ENCODE data around the gene LY6G5C.

The LY6G5C gene

DNA sequence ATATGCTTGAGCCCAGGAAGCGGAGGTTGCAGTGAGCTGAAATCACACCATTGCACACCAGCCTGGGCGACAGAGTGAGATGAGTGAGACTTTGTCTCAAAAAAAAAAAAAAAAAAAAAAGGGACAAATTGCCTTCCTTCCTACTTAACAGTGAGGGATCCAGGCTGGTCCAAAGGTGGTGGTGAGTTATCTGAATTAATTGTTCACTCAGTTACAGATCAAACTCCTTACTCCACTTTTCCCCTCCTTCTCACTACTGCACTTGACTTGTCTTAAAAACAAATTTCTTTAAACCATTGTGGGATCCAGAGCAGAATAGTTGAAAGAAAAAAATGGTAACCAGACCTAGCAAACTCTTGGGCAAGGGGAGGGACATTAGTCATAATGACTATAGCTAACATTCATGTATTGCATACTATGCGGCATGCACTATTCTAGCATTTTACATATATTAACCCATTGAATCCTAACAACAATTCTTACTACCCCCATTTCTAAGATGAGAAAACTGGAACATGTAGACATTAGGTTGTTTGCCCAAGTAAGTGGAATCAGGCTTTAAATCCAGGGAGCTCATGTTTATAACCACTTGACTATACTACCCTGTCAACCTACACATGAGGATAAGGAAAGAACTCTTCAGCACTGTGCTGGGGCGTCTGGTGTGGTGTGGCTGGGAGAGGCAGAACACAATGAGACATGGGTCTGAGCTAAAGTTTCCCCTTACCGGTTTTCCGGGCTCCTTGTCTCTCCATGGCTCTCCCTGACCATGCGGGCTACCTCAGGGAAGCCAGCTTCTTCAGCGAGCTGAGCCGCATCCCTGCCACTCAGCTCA lies 17.5 kb downstream of the LY6G5C start:
- DNase-seq (ENCODE audit: low read depth in 2 of 2), result no peak

GRCh38 chr6:31662124-31662723 lies 18.6 kb downstream of the LY6G5C start:
- no peak for DNase-seq (ENCODE audit: low read depth in 2 of 2)

DNA sequence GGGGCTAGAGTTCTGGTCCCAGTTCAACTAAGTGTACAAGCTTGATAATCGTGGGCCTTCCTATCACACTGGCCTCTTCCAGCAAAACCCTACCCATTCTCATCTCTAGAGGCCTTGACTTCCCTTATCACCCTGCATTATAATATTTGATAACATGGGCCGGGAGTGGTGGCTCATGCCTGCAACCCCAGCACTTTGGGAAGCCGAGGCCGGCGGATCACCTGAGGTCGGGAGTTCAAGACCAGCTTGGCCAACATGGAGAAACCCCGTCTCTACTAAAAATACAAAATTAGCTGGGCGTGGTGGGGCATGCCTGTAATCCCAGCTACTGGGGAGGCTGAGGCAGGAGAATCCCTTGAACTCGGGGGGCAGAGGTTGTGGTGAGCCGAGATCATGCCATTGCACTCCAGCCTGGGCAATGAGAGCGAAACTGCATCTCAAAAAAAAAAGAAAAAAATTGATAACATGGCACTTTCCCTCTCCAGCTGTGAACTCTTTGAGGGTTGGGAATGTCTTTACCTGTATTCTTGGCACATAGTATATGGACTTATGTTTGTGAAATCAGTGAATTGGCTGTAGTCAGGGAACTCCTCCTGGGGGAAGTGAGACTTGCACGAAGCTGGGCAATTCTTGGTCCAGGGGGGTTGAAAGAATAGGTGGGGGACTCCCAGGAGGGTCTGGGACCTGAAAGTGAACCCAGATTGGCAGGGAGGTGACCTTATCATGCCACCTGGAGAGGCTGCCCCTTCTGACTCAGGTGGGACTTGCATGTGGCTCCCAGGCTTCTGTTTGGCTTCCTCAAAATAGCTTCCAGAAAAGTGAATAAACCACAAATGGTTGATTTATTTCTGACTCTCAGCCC lies 19.4 kb downstream of the LY6G5C start:
- DNase-seq (ENCODE audit: low read depth in 2 of 2), result no peak

DNA sequence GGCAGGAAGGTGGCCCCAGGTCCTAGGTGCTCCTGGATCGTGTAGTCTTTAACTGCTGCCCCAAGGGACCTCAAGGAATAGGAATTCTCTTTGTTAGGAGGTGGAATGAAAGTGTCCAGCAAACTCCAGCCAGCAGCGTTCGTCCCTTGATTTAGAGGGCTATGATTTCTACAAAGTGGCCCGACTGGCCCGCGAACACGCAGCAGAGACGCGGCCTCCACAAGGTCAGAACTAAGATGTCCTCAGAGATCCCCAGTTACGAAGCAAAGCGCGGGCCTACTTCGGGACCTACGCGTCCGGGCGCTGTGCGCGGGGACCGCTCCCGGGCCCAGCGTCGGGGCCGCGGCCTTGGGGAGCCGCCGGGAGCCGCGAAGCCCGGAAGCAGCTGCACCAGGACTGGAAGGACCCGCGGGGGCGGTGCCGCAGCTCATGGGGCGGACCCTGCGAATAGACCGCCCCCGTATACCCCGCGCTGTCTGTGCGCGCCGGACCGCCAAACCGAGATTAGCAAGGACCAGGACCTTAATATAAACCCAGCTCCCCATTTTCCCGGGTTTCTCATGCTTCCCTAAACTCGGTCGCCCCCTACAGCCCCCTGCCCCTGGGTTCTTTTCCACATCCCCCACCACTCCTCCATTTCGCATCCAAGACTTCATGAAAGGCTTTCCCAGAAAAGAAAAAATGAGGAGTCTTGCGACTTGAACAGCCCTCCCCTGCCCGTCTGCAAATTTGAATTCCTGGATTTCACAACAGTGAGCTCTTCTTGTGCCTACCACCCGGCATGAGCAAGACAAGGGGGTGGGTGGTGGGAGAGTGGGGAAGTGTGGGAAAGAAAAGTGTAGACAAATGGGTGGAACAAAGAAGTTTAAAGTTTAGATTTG lies 20.2 kb downstream of the LY6G5C start, which contains the start of gene C6orf47:
Gene C6orf47 (minus strand): TSS at position 398 of the 881 bp plus-strand sequence. CDS start 831 bp downstream, outside the sequence.
- peak; percentile 56 for DNase-seq (ENCODE audit: low read depth in 2 of 2)

GRCh38 chr6:31659649-31660380 lies 21.1 kb downstream of the LY6G5C start:
- no peak for DNase-seq (ENCODE audit: low read depth in 2 of 2)

DNA sequence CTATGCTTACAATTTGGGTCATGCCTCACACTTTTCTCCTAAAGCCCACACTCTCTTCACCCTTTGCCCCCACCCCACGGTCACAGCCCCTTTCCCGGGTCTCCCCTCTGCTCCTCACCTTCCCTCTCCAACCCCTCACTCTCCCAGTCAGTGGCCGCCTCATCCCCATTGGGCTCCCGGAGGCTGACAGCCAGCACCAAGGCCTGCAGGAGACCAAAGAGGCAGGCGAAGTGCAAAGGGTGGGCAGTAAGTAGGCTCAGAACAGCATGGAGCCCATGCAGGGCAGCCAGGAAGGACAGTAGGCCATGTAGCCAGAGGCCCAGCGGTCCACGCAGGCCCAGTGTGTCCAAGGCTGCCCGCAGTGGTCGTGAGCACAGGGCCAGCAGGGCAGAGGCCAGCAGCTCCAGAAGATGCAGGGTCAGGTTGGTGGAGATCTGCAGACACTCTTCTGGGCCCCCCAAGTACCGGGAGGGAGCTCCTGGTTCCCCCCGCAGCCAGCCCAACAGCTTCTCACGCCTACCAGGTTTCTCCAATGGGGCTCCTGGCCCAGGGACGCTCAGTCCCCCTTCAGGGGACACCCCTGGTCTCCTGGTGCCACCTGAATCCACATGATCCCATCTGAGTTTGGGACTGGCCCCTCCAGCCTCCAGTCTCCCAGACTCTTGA lies 21.8 kb downstream of the LY6G5C start:
- DNase-seq (ENCODE audit: low read depth in 2 of 2), result no peak

- DNase-seq (ENCODE audit: low read depth in 2 of 2), result no peak
These were observed 22.6 kb downstream of the LY6G5C start for GRCh38 chr6:31658158-31658688.

GRCh38 chr6:31657406-31658157 lies 23.3 kb downstream of the LY6G5C start:
- no peak for DNase-seq (ENCODE audit: low read depth in 2 of 2)

GRCh38 chr6:31655349-31656237 lies 25.3 kb downstream of the LY6G5C start, which contains the start of gene APOM:
Gene APOM, plus strand, starts transcription at chr6:31655894. Its CDS starts 73 bp downstream, at chr6:31655967.
- no peak for DNase-seq (ENCODE audit: low read depth in 2 of 2)

- DNase-seq (ENCODE audit: low read depth in 2 of 2), result no peak
These were observed 26.1 kb downstream of the LY6G5C start for GRCh38 chr6:31654574-31655348.

- peak; percentile 80 to 86 for DNase-seq (ENCODE audit: low read depth in 2 of 2)
These were observed 27.7 kb downstream of the LY6G5C start for GRCh38 chr6:31652925-31653724.

- no peak for DNase-seq (ENCODE audit: low read depth in 2 of 2)
These were observed 29.2 kb downstream of the LY6G5C start for GRCh38 chr6:31651602-31652191.

DNA sequence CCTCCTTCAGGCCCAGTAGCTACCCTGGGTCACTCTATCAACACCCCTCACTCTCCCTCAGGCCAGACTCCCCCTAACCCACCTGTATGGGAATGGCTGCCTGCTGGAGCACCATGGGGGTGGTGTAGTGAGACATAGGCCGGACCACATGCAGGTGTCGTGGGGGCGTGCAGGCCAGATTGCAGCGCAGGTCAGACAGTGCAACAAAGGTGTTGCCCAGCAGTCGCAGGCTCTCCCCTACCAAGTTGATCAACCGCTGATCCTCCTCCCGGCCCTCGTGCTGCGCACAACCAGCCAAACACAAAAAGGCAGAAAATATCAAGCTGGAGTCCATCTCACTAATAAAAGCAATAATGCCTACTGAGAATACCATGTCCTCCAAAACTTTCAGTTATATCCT lies 35.5 kb downstream of the LY6G5C start:
- DNase-seq (ENCODE audit: low read depth in 2 of 2), result no peak

DNA sequence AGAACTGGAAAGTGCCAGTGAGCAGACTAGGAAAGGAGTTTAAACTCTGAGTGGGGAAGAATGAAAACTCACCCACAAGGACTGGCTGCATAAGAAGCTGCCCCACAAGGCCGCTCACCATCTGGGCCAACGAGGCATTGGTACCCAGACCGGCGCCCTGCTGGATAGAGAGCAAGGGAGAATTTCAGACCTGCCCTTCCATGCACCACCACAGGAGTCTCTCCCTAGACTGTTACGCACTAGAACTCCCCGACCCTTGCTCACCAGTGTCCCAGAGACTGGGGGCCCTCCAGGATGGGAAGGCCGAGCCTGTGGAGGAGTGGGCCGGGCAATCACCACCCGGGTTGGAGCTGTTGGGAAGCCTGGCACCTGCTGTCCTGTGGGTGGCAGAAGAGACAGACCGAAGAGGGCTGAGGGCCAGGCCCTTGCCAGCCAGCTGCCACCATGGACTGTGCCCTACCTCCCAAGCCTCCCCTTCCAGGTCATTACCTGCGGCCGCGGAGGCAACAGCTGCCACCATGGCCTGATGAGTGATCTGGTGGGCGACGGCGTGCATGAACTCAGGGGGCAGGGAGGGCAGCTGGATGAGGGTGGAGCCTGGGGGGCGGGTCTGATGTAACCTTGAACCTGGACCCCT lies 36.9 kb downstream of the LY6G5C start:
- no peak for DNase-seq (ENCODE audit: low read depth in 2 of 2)

All from activated CD8-positive, alpha-beta memory T cell treated with anti-CD3 and anti-CD28 coated beads for 4 hours (primary cell).